Measurements from ENCODE around the gene PSMD5.

DNA sequence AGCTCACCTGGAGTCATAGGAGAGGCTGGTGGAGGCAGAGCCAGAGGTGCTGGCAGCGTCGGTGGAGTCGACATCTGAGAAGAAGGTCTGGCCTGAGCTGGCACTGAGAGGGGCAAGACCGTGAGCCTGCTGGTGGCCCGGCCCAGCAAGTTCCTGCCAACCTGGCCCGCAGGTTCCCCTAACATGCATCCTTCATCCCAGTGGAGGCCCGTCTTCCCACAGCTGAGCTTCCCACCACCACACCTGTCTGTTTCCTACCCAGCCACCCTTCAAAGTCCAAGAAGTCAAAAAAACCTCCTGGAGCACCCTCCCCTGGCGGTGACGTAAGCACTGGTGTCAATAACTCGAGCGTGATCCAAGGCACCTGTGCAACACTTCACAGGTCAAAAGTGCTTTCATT, 17.4 kb upstream of the PSMD5 start:
- TF ChIP-seq, protein P1, sequence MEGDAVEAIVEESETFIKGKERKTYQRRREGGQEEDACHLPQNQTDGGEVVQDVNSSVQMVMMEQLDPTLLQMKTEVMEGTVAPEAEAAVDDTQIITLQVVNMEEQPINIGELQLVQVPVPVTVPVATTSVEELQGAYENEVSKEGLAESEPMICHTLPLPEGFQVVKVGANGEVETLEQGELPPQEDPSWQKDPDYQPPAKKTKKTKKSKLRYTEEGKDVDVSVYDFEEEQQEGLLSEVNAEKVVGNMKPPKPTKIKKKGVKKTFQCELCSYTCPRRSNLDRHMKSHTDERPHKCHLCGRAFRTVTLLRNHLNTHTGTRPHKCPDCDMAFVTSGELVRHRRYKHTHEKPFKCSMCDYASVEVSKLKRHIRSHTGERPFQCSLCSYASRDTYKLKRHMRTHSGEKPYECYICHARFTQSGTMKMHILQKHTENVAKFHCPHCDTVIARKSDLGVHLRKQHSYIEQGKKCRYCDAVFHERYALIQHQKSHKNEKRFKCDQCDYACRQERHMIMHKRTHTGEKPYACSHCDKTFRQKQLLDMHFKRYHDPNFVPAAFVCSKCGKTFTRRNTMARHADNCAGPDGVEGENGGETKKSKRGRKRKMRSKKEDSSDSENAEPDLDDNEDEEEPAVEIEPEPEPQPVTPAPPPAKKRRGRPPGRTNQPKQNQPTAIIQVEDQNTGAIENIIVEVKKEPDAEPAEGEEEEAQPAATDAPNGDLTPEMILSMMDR (IDR thresholded peaks at IDR 0.05; ENCODE audit: borderline replicate concordance, extremely low read depth, low read length, poor library complexity, severe bottlenecking), result no peak
- no peak for TF ChIP-seq EZH2 (IDR thresholded peaks at IDR 0.05; ENCODE audit: borderline replicate concordance, low read depth, low read length, severe bottlenecking)
